HG03108 (cell line): ENCODE measurements around the gene DBNL.

Source experiments
- ATAC-seq: cut with Tn5 transposase; IDR thresholded peaks from one replicate; pipeline ENCODE4 v1.9.1; 2021; ENCODE audit warnings: moderate library complexity; ENCODE audit not compliant: unreplicated experiment

The DBNL gene

DNA sequence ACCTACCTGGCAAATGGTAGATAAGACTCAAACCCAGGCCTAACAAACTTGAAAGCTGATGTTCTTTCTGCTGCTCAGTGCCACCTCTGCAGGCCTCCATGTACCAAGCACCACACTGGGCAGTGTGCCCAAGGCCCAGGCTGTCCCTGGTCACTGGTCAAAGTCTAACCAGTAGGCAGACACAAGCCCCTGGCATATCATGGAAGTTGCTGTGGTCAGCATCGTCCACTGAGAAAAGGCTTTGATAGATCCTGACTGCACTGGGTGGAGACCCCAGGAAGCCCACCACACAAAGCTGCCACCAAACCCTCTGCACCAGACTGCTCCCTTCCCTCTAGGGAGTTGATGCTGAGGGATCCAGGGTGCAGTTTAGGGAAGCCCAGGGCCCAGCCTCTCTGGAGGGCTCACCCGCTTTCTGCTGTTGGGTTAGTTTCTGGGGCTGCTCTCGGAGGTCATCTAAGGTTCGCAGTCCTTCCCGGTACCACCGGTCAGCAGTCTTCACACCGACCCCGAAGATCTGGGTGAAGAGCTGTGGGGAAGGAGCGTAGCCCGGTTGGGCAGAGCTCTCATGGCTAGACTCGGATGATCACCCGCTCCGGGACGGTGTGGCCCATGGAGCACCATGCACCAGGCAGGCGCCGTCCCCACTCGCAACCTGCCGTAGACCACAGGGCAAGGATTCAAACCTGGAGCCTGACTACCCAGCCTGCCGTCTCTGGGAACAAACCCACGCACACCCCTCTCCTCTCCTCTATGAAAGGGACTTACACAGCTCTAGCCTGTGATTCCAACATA lies 31.8 kb downstream of the DBNL start:
- ATAC-seq = no peak

DNA sequence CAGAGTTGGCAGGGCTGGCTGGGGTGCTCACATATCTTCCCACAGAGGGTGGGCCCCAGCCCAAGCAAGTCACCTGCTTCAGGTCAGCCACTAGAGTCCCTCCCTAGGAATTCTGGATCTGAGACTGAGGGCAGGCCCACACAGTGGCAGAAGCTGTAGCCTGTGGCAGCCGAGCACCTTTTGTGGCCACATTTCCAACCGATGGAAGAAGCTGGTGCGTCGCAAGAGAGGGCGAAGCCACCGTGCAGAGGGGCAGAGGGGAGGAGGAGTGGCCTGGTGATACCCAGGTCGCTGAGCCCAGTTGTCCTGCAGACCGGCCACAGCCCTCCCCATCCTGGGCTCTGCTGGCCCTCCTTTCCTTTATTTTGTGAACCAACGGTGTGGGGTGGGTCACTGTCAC lies 32.6 kb downstream of the DBNL start:
- ATAC-seq = no peak

DNA sequence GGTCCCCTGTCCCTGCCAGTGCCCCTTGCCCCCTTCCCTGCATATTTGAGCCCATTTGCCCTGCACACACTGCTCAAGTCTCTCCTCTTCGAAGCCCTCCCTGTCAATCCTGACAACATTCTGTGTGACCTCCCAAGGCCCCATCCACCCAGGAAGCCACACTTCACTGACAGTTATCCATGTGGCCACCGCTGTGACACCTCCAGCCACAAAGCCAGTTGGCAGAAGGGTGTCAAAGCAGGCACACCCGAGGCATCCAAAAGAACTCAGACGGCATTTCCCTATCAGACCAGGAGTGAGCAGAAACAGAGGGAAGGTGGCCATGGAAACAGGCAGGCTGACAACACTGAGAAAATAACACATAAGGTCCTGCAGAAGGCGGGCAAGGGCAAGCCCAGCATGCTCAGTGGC lies 33.2 kb downstream of the DBNL start:
- ATAC-seq = no peak

- ATAC-seq = no peak
Measured at GRCh38 chr7:44078521-44078920, 34.0 kb downstream of the DBNL start.

GRCh38 chr7:44079331-44080021 lies 35.0 kb downstream of the DBNL start:
- no peak for ATAC-seq

- no peak for ATAC-seq
Measured at GRCh38 chr7:44080118-44080517, 35.6 kb downstream of the DBNL start.

GRCh38 chr7:44080686-44081265 lies 36.3 kb downstream of the DBNL start:
- ATAC-seq = no peak

DNA sequence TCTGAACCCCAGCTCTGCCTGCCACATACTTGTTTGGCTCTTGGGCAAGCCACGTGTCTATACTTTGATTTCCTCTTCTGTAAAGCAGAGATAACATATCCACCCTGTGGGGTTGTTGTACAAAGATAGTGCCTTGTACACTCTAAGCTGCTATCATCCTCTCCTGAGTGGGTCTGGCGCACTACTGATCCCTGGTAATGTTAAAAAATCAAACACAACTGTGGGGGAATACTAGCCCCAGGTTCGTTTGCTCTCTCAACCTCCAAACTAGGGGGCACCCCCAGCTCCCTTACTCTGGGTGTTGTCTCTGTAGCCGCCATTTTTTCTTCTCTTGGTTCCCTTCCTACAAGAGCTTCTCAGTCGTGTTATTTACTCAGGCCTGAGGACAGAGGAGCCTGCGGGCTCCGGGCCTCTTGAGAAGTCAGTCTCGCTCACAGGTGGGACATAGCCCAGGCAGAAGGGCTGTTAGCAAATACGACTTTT lies 36.8 kb downstream of the DBNL start:
- no peak for ATAC-seq

DNA sequence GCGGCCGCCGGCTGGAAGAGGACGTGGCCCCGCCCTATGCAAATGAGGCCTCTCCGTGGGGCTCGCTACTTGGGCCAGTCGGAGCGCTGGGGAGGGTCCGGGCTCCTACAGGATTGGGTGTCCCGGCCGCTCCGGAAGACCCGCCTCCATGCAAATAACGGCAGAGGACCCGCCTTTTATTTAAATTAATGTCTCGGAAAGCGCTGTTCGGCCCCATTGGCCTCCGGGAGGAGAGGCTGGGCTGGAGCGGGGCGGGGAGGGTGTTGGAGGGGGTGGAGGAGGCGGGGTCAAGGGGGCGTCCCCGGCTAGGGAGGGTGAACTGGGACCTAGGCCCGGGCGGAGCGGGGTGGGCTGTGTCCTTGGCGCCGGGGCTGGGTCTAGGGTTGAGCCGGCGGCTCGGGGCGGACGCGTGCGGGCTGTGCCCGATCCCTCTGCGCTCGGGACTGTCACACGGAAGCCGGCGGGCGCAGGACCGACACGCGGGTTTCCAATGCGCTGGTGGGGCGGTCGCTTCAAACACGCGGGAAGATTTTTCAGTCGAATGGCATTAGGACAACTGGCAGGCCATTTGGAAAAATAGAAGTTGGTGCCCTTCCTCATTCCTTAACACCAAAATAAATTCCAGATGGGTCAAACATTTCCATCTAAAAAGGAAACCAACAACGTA lies 38.2 kb downstream of the DBNL start:
- peak; percentile 92 for ATAC-seq

GRCh38 chr7:44083796-44084195 lies 39.3 kb downstream of the DBNL start:
- ATAC-seq = no peak

DNA sequence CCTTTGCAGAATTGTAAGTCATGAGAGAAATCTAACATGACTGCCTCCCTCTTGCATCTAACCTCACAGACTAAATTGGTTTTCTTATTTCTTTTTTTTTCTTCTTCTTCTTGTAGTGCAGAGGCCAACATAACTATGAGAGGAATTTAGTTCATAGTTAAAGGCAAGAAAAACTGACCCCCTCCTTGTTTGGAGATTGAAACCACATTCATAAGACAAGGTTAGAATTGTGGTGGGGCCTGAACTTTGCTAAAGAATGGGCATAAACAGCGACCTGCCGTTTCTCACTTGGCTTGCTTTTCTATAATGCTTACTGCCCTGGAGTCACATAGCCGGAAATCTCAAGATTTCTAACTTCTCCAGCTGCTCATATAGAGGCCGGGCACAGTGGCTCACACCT lies 40.2 kb downstream of the DBNL start:
- no peak for ATAC-seq

GRCh38 chr7:44085546-44085945 lies 41.0 kb downstream of the DBNL start:
- no peak for ATAC-seq

DNA sequence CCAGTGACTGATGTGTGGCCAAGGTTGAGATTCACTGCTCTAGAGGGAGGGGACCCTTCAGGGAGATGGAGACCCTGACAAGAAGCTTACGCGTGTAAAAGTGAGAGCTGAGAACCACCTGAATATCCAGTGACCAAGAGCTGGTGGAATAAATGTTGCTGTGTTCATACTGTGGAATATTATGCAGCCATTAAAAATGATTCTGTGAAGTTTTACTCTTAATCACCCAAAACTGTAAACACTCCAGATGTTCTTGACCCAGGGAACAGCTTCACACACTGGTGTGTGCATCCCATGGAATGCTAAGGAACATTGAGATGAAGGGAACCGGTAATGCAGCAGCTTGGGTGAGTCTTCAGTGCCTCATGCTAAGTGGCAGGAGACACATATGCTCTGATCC lies 42.1 kb downstream of the DBNL start:
- no peak for ATAC-seq

DNA sequence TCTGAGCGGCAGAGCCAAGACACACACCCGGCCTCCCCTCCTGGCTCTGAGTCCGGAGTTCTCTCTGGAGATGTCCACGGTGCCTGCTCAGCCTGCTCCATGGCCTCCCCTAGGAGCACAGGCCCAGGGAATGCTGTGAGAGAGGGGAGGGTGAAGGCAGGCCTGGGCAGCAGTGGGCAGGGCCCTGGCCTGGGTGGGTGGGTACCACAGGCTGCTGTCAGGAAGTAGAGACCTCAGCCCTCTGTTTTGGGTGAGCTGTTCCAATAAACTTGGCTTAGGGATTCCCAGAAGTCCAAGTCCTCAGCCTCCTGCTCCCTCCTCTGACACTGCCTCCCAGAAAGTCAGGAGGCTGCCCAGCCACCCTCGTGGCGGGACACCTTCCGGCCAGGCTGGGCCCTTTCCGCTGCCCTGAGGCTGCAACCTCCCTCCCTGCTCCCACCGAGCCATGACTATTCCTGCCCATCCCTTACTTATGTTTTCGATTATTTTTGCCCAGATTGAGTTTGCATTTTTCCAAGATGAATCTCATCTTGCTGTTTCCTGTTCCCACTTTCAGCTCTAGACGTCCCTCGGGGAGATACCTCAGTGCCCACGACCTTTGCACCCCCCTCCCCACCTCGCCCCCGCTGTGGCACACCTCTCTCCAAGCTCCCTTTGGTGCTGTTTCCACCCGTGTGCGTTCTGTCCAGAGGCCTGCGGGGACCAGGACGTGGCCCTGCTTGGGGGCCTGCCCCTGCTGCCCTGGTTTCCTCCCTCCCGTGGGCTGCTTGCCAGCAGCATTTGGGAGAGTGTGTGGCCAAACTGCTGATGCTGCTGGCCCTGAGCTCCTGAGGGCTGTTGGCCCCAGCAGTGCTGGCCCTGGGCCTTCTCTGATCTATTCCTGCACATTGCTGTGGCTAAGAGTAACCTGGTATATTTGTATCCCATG lies 43.7 kb downstream of the DBNL start:
- no peak for ATAC-seq

DNA sequence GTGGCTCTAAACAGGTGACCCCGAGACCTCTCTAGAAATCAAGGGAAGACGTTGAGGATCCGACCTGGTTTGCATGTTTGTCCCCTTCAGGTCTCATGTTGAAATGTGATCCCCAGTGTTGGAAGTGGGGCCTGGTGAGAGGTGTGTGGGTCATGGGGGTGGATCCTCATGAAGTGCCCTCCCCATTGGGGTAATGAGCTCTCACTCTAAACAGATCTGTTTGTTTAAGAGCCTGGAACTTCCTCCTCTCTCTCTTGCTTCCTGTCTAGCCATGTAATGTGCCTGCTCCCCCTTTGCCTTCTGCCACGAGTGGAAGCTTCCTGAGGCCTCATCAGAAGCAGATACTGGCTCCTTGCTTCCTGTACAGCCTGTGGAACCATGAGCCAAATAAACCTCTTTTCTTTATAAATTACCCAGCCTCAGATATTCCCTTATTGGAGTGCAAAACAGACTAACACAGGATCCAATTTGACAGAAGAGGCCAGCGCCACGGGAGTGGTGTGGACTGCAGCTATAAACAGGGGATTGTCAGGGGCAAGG lies 48.7 kb downstream of the DBNL start:
- no peak for ATAC-seq

GRCh38 chr7:44094365-44094764 lies 49.9 kb downstream of the DBNL start:
- ATAC-seq = no peak

DNA sequence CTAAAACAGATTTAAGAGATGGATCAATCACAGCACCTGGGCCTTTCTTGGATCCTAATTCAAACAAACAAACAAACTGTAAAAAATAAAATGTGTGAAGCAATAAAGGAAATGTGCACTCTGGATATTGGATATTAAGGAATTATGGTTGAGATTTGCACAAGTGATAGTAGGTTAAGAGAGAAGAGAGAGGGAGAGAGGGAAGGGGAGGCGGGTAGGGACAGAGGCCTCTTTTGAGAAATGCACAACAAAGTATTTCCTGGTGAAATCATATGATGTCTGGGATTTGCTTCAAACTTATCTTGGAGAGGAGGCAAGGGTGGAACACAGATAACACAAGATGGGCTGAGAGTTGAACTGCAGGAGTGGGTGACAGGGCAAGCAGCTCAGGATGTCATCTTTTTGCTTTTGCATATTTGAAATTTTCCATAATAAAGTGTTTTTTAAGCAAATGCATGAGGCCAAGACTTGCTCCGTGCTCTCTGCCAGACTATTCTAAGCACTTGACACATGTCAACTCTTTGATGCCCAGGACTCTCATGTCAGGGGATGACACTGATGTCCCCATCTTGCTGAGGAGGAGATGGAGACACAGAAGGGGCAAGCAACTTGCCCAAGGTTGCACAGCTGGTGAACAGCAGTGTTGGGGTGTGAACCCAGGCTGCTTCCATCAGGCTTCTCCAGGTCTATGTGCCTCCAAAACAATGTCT lies 50.5 kb downstream of the DBNL start:
- no peak for ATAC-seq

- ATAC-seq = no peak
Measured at GRCh38 chr7:44095781-44096180, 51.3 kb downstream of the DBNL start.

DNA sequence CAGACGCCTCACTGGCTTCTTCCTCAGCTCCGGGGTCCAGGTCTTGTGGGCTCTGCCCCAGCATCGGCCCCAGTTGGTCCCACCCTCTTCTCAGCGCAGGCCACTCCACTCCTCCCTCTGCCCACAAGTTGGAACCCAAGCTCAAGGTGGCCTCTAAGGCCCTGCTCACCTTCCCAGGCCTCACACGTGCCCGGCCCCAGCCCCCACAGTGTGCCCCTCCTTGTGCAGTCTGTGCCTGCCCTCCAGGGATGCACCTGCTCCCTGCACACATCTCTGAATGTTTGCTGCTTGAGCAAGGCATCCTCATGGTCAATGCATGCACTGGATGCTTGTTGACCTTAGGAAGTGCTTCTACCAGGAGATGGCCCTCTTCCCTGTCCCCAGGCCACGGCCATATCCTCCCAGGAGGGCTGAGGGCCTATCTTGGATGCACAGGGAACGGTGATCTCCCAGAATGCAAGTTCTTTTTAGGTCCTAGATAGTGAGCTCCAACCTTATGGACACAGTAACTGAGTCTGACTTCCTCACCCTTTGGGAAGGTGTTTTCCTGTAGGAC lies 51.9 kb downstream of the DBNL start:
- ATAC-seq = no peak
